Endothelial cell (in vitro differentiated cells): Measurements from ENCODE around the gene GAS7. TPM values are rescaled to one million over a fixed set of nuclear protein-coding genes. Genes with fewer than 3 reads are reported as not detected.

ENCODE experiments used
- DNase-seq: peaks from one replicate; pipeline ENCODE4 v3.0.0; 2021; ENCODE audit warnings: low spot score
- H3K27ac Mint-ChIP-seq: one replicate; pipeline ENCODE4 v1.8.0; 2021; ENCODE audit warnings: mixed read lengths, inconsistent platforms; ENCODE audit not compliant: unreplicated experiment
- H3K27me3 Mint-ChIP-seq: one replicate; pipeline ENCODE4 v1.8.0; 2021; ENCODE audit warnings: mild to moderate bottlenecking, moderate library complexity, mixed read lengths, inconsistent platforms; ENCODE audit not compliant: unreplicated experiment
- H3K36me3 Mint-ChIP-seq: one replicate; pipeline ENCODE4 v1.8.0; 2021; ENCODE audit warnings: mild to moderate bottlenecking, low read depth, mixed read lengths, inconsistent platforms; ENCODE audit not compliant: unreplicated experiment
- H3K4me1 Mint-ChIP-seq: one replicate; pipeline ENCODE4 v1.8.0; 2021; ENCODE audit warnings: mild to moderate bottlenecking, mixed read lengths, inconsistent platforms; ENCODE audit not compliant: unreplicated experiment
- H3K4me3 Mint-ChIP-seq: one replicate; pipeline ENCODE4 v1.8.0; 2021; ENCODE audit warnings: mild to moderate bottlenecking, mixed read lengths, inconsistent platforms; ENCODE audit not compliant: unreplicated experiment
- H3K9me3 Mint-ChIP-seq: one replicate; pipeline ENCODE4 v1.8.0; 2021; ENCODE audit warnings: mixed read lengths, inconsistent platforms; ENCODE audit not compliant: unreplicated experiment
- total RNA-seq: library from RNA; stranded (reverse); fragmentation: NEBNext Ultra II Directional; extraction: Animal tissue kit (Norgen Biotek cat#: 25700); gene quantifications from one replicate; pipeline ENCODE4 v1.2.1, GENCODE V29; 2021; ENCODE audit not compliant: unreplicated experiment
- TF ChIP-seq, protein P1 (sequence below): fragments of 200-600 bp; sonication (generic); IDR thresholded peaks from one replicate; pipeline ENCODE4 v1.5.0; 2021; ENCODE audit warnings: antibody characterized with exemption; ENCODE audit not compliant: unreplicated experiment

Gene GAS7
- total RNA-seq, 1 donor from 2014 or later = 7.0 TPM

DNA sequence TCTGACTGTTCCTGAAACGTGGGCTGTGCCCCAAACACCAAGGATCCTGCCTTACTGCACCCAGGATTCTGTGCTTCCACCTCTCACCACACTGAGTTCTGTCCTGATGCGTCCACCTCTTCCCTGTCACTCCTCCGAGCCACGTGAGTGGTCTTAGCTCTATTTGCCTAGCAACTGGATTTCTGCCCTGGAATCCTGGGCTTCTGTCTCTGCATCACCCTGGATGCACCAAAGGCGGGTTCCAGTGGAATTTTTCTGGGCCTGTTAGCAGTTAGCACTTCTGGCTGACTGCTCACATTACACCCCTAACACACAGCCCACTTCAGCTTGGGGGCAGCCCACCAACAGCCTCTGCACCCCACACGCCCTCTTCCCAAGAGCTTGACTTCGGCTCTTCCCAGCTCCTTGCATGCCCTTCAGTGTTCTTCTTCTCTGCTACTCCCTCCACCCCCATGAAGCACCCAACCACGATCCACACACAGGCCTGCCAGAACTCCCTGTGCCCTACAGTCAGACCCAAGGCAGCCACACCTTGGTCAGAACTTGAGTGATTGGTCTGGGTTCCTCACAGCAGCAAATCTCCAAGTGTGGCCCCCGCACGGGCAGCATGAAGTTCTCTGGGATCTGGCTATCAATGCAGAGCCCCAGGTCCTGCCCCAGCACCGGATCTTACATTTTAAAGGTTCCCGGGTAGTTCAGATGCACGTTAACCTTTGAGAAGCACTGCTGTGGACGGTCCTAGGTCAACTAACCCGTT, 163.5 kb downstream of the GAS7 start:
- Mint-ChIP-seq H3K27ac (no peak overlapping the region), H3K9me3 (no peaks in the 10 kb centered on the region), H3K4me3 (no peak overlapping the region), H3K27me3 (peaks cover 3% of the 10 kb centered on the region), H3K4me1 (peaks cover 7% of the 10 kb centered on the region), H3K36me3 (no peaks in the 10 kb centered on the region)
- TF ChIP-seq, protein P1, sequence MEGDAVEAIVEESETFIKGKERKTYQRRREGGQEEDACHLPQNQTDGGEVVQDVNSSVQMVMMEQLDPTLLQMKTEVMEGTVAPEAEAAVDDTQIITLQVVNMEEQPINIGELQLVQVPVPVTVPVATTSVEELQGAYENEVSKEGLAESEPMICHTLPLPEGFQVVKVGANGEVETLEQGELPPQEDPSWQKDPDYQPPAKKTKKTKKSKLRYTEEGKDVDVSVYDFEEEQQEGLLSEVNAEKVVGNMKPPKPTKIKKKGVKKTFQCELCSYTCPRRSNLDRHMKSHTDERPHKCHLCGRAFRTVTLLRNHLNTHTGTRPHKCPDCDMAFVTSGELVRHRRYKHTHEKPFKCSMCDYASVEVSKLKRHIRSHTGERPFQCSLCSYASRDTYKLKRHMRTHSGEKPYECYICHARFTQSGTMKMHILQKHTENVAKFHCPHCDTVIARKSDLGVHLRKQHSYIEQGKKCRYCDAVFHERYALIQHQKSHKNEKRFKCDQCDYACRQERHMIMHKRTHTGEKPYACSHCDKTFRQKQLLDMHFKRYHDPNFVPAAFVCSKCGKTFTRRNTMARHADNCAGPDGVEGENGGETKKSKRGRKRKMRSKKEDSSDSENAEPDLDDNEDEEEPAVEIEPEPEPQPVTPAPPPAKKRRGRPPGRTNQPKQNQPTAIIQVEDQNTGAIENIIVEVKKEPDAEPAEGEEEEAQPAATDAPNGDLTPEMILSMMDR = no peak
- no peak for DNase-seq

DNA sequence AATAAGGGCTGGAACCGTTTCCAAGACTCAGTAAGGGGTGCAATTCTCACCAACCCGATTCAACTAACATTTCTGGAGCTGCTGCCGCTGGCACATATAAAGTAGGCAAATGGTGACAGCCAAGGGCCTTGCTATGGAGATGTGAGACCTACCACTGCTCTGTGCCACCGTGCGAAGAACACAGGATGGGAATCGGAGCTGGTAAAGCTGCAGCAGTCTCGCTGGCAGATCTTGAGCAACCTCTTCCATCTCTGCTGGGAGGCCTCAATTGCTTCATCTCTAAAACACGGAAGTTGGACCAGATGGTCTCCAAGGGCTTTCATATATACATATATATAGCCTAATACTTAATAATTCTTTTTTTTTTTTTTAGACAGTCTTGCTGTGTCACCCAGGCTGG, 164.4 kb downstream of the GAS7 start:
- Mint-ChIP-seq H3K27ac (no peak overlapping the region), H3K27me3 (peaks cover 3% of the 10 kb centered on the region), H3K36me3 (no peaks in the 10 kb centered on the region), H3K4me1 (peaks cover 7% of the 10 kb centered on the region), H3K4me3 (no peak overlapping the region), H3K9me3 (no peaks in the 10 kb centered on the region)
- TF ChIP-seq, protein P1 = no peak
- no peak for DNase-seq

DNA sequence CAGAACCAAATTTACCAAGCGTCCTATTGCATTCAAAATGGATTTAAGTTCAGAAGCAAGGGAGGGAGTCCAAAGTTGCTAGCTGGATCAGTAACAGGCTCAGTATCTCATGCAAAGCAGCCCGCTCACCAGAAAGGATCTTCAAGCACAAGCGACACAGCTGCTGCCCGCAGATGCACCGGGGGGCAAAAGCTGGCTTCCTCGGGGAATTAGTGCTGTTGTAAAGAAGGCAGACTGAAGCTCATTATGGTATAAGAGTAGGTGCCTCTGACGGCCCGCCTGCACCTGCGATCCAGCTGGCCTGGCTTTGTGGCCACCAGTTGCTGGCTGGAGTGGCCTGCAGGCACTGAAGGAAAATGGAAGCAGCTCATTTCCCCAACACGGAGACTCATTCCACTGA, 165.0 kb downstream of the GAS7 start:
- Mint-ChIP-seq H3K36me3 (no peaks in the 10 kb centered on the region), H3K4me1 (peaks cover 7% of the 10 kb centered on the region), H3K27me3 (peaks cover 3% of the 10 kb centered on the region), H3K27ac (no peak overlapping the region), H3K9me3 (no peaks in the 10 kb centered on the region), H3K4me3 (no peak overlapping the region)
- DNase-seq = no peak
- TF ChIP-seq, protein P1 = no peak

DNA sequence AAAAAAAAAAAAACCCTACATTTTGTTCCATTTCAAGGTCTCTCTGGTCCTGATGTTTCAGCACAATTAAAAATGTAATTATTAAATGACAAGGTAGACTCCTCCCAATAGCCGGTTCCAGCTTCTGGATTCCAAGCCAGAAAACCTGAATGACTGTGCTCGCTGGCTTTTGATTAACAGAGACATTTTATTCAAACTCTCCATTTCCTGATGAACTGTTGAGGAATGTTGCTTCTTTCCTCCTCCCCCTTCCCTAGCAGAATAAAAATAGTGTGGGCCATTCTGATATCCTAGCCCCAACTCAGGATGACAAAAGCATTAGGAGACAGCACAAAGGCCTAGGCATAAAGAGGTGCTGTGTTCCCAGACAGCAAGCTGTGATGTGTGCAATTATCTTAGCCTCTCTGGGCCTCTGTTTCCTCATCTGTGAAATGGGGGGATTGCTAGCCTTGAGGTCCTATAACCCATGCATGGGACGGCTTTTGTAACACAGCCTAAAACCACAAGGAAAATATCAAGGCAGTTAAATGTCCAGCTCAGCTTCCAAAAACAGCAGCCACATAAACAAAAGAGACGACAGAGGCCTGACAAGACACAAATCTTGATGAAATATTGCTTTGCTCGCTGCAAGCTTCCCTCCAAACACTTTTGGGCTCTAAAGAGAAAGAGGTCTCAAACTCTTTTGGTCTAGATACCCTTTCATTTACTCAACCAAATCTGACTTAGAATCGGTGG, 166.1 kb downstream of the GAS7 start:
- TF ChIP-seq, protein P1 = no peak
- peaks cover 7% of the 10 kb centered on the region for H3K4me1 Mint-ChIP-seq
- H3K36me3 Mint-ChIP-seq = no peaks in the 10 kb centered on the region
- no peaks in the 10 kb centered on the region for H3K9me3 Mint-ChIP-seq
- DNase-seq = no peak
- H3K4me3 Mint-ChIP-seq = no peak overlapping the region
- peaks cover 1% of the 10 kb centered on the region for H3K27me3 Mint-ChIP-seq
- no peak overlapping the region for H3K27ac Mint-ChIP-seq

DNA sequence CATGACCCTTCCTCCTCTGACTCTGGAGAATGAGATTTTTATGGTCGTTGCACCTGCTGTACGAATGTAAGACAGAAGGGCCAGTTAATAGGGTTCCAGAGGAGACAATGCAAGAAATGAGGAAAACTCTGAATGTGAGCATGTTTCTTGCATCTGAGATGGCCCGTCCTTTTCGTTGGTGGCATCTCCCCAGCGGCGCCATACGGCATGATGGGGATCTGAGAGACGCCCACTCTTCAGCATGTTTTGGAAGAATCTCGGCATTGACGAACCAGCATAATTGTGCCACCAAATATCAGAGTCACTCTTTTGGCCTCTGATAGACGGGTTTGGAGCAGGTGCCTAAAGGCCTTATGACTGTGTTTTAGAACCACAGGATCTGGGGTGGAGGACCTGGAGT, 166.8 kb downstream of the GAS7 start:
- no peak for DNase-seq
- Mint-ChIP-seq H3K9me3 (no peaks in the 10 kb centered on the region), H3K36me3 (no peaks in the 10 kb centered on the region), H3K27me3 (peaks cover 1% of the 10 kb centered on the region), H3K4me3 (no peak overlapping the region), H3K4me1 (peaks cover 5% of the 10 kb centered on the region), H3K27ac (no peak overlapping the region)
- TF ChIP-seq, protein P1 = no peak
